Esophagus muscularis mucosa (tissue), 4 donors: ENCODE results near the gene MBD2. TPM values are rescaled to one million over a fixed set of nuclear protein-coding genes. Genes with fewer than 3 reads are reported as not detected.

Experiments used
- DNase-seq: peaks from one replicate; pipeline ENCODE4 v3.0.0-alpha.2; 2017; ENCODE audit errors: extremely low spot score
- H3K27ac ChIP-seq, 4 donors: fragments of 200-600 bp; sonication (generic); replicated peaks in 1 of 4; 1 replicate in 3 of 4; 2 replicates in 1 of 4; pipeline ENCODE4 v1.5.1; 2016 to 2019; ENCODE audit warnings: mild to moderate bottlenecking in 1 of 4
- H3K27me3 ChIP-seq, 4 donors: fragments of 200-600 bp; sonication (generic); one replicate each; pipeline versions ENCODE4 v1.5.1 to v1.6.0; 2016 to 2019
- H3K36me3 ChIP-seq, 4 donors: fragments of 200-600 bp; sonication (generic); one replicate each; pipeline ENCODE4 v1.5.1; 2016 to 2019
- H3K4me1 ChIP-seq, 4 donors: fragments of 200-600 bp; sonication (generic); one replicate each; pipeline ENCODE4 v1.5.1; 2016 to 2019
- H3K4me3 ChIP-seq, 4 donors: fragments of 200-600 bp; sonication (generic); 1 replicate in 2 of 4; 2 replicates in 2 of 4; pipeline ENCODE4 v1.5.1; 2016 to 2019; ENCODE audit warnings: mild to moderate bottlenecking in 4 of 4, moderate library complexity in 1 of 4
- H3K9me3 ChIP-seq, 4 donors: fragments of 200-600 bp; sonication (generic); 1 replicate in 3 of 4; 2 replicates in 1 of 4; pipeline ENCODE4 v1.5.1; 2016 to 2019
- CTCF ChIP-seq, 3 experiments: fragments of 200-600 bp in 2 of 3; fragments of 450-650 bp in 1 of 3; sonication (generic) in 2 of 3; IDR thresholded peaks; one replicate each; pipeline ENCODE4 v1.5.1; 2017 to 2019; ENCODE audit warnings: antibody characterized with exemption in 3 of 3, mild to moderate bottlenecking in 2 of 3, moderate library complexity in 1 of 3
- EP300 ChIP-seq: sonication (generic); formaldehyde crosslinking; IDR thresholded peaks from one replicate; pipeline ENCODE4 v1.6.1; 2017; ENCODE audit warnings: antibody characterized with exemption
- POLR2A ChIP-seq: fragments of 450-650 bp; IDR thresholded peaks from one replicate; pipeline ENCODE4 v1.6.1; 2017; ENCODE audit warnings: antibody characterized with exemption, moderate library complexity, mild to moderate bottlenecking, low read depth
- POLR2AphosphoS5 ChIP-seq, 2 donors: sonication (generic); formaldehyde crosslinking; IDR thresholded peaks; one replicate each; pipeline ENCODE4 v1.6.1; 2017; ENCODE audit warnings: antibody characterized with exemption in 2 of 2
- WGBS: methylation state at CpG from one replicate; pipeline ENCODE4 v1.1.5; 2018; 5-methylcytosine and 5-hydroxymethylcytosine counted together
- intact Hi-C: fragments of 100-400 bp; cut with DNase I; formaldehyde crosslinking; loops from one replicate; pipeline ENCODE4 v1.15.1; 2023
- total RNA-seq, 4 donors: library from RNA; depleted of rRNA; stranded (reverse); fragments of >200 nt; gene quantifications; one replicate each; pipeline versions ENCODE4 v1.1.0 to v1.2.1, GENCODE V29; 2016

The MBD2 gene
- total RNA-seq, 4 donors from 2014 or later, result 30.7 to 43.9 (median 40.8) TPM

GRCh38 chr18:54247511-54248175 lies 23.2 kb upstream of the MBD2 start:
- H3K4me3 ChIP-seq, result no peak overlapping the region
- no peaks in the 10 kb centered on the region for H3K36me3 ChIP-seq
- TF ChIP-seq EP300 (no peak), POLR2AphosphoS5 (IDR thresholded peaks at IDR 0.05) (no peak), CTCF (IDR thresholded peaks at IDR 0.05) (no peak), POLR2A (no peak)
- H3K27me3 ChIP-seq, result peaks cover 0 to 3% (median 0%) of the 10 kb centered on the region in 4 donors
- 60% methylated on average over 9 of the region's 9 CpGs for WGBS
- no peak overlapping the region for H3K27ac ChIP-seq
- intact Hi-C loops, result no loop called here
- no peak for DNase-seq
- peaks cover 0 to 9% (median 7%) of the 10 kb centered on the region in 4 donors for H3K4me1 ChIP-seq
- H3K9me3 ChIP-seq, result no peaks in the 10 kb centered on the region

- TF ChIP-seq CTCF (IDR thresholded peaks at IDR 0.05), result no peak
- TF ChIP-seq POLR2A, result no peak
- no peak for TF ChIP-seq POLR2AphosphoS5 (IDR thresholded peaks at IDR 0.05)
- TF ChIP-seq EP300, result no peak
- Histone ChIP-seq H3K4me3 (no peak overlapping the region), H3K9me3 (no peaks in the 10 kb centered on the region), H3K4me1 (no peaks in the 10 kb centered on the region), H3K27me3 (peaks cover 0 to 8% (median 0%) of the 10 kb centered on the region in 4 donors), H3K36me3 (no peaks in the 10 kb centered on the region), H3K27ac (no peak overlapping the region)
- DNase-seq, result no peak
- WGBS, result 87% methylated on average over 3 of the region's 19 CpGs
- intact Hi-C loops, result no loop called here
Measured at GRCh38 chr18:54242327-54242726, 17.9 kb upstream of the MBD2 start.

- Histone ChIP-seq H3K27me3 (peaks cover 0 to 8% (median 0%) of the 10 kb centered on the region in 4 donors), H3K27ac (no peak overlapping the region), H3K4me1 (no peaks in the 10 kb centered on the region), H3K36me3 (no peaks in the 10 kb centered on the region), H3K9me3 (no peaks in the 10 kb centered on the region), H3K4me3 (no peak overlapping the region)
- WGBS, result 63% methylated on average over 4 of the region's 4 CpGs
- TF ChIP-seq POLR2A (no peak), CTCF (IDR thresholded peaks at IDR 0.05) (no peak), POLR2AphosphoS5 (IDR thresholded peaks at IDR 0.05) (no peak), EP300 (no peak)
- no peak for DNase-seq
- intact Hi-C loops, result no loop called here
Measured at GRCh38 chr18:54241483-54241882, 17.0 kb upstream of the MBD2 start.

- TF ChIP-seq CTCF (IDR thresholded peaks at IDR 0.05), result no peak
- TF ChIP-seq POLR2A, result no peak
- TF ChIP-seq POLR2AphosphoS5 (IDR thresholded peaks at IDR 0.05), result no peak
- TF ChIP-seq EP300, result no peak
- no peak for DNase-seq
- H3K27ac ChIP-seq, result no peak overlapping the region
- WGBS, result 85% methylated on average over 11 of the region's 13 CpGs
- no peaks in the 10 kb centered on the region for H3K36me3 ChIP-seq
- H3K27me3 ChIP-seq, result peaks cover 0 to 8% (median 0%) of the 10 kb centered on the region in 4 donors
- H3K9me3 ChIP-seq, result no peaks in the 10 kb centered on the region
- intact Hi-C loops, result no loop called here
- H3K4me3 ChIP-seq, result no peak overlapping the region
- H3K4me1 ChIP-seq, result no peaks in the 10 kb centered on the region
Measured at GRCh38 chr18:54240629-54241107, 16.2 kb upstream of the MBD2 start.
